GM19467 (cell line): ENCODE results near the gene NAV2.

ENCODE experiments used
- ATAC-seq: cut with Tn5 transposase; IDR thresholded peaks from one replicate; pipeline ENCODE4 v1.9.1; 2021; ENCODE audit warnings: mild to moderate bottlenecking, moderate library complexity; ENCODE audit not compliant: unreplicated experiment

NAV2 gene

DNA sequence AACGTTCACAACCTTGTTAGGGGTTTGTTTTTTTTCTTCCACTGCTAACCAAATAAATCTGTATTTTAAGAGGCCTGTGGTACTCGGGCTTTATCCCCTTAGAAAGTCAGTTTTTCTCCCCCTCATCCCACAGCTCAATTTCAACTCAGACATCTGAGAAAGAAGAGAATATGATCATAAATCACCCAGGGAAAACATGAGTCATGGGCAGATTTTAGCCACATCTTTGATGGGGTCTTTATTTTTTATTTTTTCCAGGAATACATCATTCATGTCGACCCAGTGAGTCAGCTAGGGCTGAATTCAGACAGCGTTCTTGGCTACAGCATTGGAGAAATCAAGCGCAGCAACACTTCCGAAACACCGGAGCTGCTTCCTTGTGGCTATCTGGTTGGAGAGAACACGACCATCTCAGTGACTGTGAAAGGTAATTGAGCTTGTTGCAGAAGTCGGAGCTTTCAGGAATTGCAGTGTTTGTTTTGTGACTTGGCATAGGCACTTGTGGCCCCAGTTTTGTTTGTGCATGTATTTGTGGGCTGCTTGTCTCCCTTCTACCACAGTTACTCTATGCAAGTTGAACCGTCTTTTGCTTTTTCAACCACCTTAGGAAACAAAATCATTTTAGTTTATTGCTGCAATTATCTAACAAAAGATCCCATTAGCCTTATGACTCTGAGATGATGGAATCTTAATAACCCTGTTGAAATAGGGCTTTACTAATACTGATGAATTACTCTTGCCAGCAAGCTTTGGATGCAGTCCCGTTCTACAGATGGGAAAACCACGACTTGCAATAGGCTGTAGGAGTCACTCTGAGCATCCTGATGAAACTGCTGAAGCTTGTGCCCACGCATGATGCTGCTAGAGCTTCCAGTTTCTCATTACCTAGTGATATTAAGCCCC lies 384.9 kb downstream of the NAV2 start:
- ATAC-seq = no peak

- ATAC-seq = no peak
Measured at GRCh38 chr11:20099527-20099926, 386.9 kb downstream of the NAV2 start.

DNA sequence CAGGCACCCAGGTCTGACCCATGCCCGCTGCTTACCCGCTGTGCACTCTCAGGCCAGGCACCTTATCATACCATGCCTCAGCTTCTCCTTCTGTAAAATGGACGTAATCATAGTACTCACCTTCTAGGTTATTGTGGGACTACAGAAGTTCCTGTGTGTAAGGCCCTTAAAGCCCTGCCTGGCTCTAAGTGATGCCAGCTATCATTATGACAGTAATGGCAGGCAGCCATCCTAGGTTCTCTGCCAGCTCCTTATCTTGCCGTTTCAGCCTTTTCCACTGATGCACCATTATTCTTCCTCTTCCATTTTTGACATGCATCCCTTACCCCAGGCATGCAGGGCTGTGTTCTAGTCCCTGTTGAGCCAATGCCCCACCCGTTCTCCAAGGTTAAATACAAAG lies 389.8 kb downstream of the NAV2 start:
- ATAC-seq = no peak

GRCh38 chr11:20103281-20103680 lies 390.6 kb downstream of the NAV2 start:
- ATAC-seq = no peak

GRCh38 chr11:20105427-20105826 lies 392.8 kb downstream of the NAV2 start:
- no peak for ATAC-seq

- no peak for ATAC-seq
Measured at GRCh38 chr11:20109731-20110445, 397.3 kb downstream of the NAV2 start.

DNA sequence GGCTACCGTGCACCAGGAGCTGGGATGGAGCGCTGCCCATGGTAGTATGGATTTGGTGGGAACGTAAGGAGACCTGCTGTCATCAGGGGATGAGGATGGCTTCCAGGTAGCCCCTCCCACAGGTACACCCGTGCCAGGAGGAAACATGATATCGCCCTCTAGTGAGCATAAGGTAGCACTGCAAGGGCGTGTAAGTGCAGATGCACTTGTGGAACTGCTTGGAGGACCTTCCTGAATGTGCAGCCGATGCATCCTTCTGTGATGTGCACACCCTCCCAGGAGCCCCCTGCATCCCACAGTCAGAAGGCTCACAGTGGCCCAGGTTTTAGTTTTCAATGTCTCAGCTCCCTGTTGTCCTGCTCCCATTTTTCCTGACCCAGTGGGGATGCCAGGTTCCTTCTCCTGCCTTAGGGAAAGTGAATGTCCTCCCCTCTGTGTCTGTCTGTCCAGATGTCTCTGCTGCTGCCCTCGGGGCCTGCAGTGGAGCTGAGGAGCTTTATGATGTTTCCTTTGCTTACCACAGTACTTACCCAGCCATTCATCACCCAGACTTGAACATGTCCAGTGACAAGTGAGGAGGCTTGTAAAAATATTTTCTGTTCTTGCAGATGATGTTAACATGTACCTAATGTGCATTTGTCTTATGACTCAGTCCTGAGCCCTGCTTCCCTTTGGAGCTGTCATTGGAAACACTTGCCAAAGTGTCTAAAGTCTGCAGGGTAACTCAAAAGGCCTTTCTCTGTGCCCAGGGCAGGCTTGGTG lies 398.5 kb downstream of the NAV2 start:
- peak; percentile 88 for ATAC-seq

GRCh38 chr11:20111871-20112270 lies 399.2 kb downstream of the NAV2 start:
- ATAC-seq = no peak

- no peak for ATAC-seq
Measured at GRCh38 chr11:20112291-20113148, 399.9 kb downstream of the NAV2 start.

DNA sequence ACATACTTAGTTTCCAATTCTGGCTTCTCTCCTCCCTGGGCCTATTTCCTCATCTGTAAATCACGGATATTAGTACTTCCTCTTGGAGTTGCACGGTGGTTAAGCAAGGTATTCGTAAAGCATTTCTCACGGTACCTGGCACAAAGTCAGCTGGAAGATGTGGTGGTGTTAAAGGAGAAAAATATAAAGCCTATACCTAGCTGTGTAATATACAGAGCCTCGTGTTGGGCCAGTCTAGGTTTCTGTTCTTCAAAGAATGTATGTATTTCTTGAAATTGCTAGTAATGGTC lies 400.5 kb downstream of the NAV2 start:
- no peak for ATAC-seq

- ATAC-seq = no peak
Measured at GRCh38 chr11:20114588-20114987, 402.0 kb downstream of the NAV2 start.

GRCh38 chr11:20116825-20117224 lies 404.2 kb downstream of the NAV2 start:
- ATAC-seq = no peak

DNA sequence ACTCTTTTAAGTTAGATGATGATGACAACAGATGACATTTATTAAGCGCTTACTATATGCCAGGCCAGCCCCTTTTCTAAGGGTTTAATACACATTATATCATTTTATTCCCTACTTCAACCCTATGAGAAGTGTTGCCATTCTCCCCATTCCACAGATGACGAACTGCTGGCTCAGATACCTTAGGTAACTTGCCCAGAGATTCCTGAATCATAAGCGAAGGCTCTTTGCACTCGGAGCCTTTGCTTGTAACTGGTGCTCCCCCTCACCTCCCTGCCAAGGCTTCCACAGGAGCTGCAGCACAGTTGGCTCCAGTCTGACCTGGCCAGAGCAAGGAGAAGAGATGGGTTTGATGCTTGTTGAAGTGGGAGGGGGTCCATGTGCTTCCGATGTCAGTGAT lies 404.7 kb downstream of the NAV2 start:
- ATAC-seq = no peak

DNA sequence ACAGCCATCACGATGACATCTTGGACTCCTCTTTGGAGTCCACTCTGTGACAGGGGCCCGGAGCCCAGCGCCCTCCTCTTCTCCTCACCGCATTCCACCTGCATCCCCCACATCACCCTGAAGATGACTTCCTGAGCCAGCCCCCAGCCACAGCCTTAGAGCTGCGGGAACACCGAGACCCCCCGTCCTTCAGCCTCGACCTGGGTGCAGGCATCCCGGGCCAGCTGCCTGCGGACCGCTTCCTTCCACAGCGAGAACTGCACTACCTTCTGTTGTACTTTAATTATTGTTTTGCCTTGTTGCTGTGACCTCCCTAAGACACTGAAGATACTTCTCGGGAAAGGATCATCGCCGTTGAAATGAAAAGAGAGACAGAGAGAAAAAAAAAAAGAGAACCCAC lies 405.6 kb downstream of the NAV2 start:
- no peak for ATAC-seq

GRCh38 chr11:20119315-20119714 lies 406.7 kb downstream of the NAV2 start:
- no peak for ATAC-seq

- ATAC-seq = no peak
Measured at GRCh38 chr11:20120134-20120925, 407.7 kb downstream of the NAV2 start.

- no peak for ATAC-seq
Measured at GRCh38 chr11:20122131-20122530, 409.5 kb downstream of the NAV2 start.

- no peak for ATAC-seq
Measured at GRCh38 chr11:20125927-20126326, 413.3 kb downstream of the NAV2 start.

DNA sequence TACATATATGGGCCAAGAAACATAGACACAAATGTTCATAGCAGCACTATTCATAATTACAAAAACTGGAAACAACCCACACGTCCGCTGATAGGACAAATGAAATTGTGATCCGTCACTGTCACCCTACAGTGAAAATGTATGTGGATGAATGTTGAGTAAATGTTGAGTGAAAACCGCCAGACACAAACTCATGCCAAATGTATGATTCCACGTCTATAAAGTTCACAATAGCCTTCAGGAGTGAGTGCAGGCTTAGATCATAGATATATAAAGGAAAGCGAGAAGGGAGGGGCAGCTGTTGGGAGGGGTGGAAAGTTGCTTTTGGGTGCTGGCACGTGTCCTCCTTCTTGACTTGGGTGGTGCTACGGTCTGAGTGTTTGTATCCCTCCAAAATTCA lies 414.1 kb downstream of the NAV2 start:
- no peak for ATAC-seq
